HuH-7 (cell line): ENCODE data around the gene ACVRL1.

ENCODE experiments used
- DNase-seq: peaks from one replicate; pipeline ENCODE4 v3.0.0; 2011; ENCODE audit warnings: low spot score

Gene ACVRL1

DNA sequence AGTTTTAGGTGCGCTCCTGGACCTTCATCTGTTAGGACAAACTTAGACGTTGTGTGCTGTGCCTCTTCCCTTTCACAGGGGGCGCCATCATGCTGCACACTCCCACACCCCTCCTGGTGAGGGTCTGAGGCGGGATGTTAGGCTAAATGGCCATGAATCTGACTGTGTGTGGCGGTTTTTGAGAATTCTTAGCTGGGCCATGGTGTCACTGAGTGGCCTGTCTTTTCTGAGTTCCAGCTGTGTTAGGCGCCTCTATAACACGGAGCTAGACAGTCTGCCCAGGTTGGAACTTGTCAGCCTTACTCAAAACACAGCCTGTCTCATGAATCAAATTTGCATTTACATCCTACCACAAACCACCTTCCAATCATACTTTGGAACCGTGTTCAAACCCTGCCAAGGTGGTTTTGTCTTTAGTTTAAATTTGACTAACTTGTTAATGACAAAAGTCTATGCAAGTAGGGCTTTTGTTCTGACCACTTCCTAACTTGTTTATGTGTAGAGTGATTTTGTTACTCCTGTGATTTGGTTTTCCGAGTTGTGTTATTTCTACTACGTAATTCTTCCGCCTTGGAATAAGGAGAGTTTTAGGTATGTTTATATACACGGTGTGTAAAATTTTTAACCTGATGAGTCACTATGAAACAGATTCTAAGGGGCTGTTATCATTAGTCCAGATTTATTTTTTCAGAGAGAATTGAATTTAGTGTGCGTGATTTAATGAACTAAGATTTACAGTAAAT is 63.8 kb downstream of the ACVRL1 start:
- DNase-seq, result peak; percentile 68

DNA sequence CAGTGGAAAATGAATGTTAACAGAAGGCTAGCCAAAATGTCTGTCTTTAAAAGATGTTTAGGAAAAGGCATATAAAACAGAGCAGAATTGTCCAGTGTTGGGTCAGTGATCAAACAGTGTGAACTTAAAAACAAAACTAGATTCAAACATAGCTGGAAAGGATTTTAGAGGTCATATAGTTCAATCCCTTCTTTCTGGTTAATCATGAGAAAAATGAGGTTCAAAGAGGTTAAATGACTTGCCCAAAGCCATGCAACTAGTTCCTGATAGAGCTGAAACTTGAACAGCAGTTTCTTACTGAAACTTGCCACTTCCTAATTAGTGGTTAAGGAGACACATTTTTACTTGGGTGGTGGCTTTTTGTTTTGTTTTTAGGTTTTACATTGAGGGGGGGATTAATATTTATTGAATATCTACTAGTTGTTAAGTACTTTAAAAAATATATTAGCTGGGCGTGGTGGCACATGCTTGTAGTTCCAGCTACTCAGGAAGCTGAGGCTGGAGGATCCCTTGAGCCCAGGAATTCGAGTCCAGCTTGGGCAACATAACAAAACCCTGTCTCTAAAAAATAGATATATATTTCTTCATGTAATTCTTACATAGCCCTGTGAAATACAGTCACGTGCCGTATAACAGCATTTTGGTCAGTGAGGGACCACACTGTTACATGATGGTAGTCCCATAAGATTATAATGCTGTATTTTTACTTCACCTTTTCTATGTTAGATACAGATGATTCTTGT is 64.5 kb downstream of the ACVRL1 start:
- DNase-seq, result no peak

DNA sequence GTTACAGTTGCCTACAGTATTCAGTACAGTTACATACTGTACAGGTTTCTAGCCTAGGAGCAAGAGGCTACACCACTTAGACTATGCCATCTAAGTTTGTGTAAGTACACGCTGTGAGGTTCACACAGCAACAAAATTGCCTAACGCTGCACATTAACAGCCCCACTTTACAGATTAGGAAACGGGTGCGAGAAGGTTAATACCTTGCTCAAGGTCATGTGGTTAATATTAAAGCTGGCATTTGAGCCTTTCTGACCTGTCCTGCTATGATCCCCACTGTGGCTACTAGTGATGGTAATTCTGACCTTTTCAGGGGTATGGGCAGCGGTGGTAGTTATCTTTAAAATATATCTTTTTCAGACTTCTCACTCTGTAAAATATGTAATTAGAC is 65.1 kb downstream of the ACVRL1 start:
- DNase-seq, result no peak

DNA sequence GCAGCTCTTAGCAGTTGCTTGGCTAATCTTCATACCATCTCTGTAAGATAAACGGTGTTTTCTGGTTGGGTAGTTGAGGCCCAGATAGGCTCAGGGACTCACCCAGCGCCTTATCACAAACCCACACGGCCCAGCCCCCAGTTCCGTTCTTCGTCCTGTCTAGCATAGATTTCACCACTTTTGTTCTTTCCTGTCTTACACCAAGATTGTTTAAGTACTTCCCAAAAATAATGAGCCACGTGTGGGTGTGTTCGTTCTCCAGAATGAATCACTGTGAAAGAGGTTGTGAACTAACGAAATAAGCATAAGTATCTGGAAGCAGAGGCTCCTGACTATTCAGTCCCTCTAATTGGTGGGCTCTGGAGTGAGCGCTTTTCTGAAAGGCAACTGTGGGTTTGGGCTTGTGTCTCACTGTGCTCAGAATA is 65.6 kb downstream of the ACVRL1 start:
- DNase-seq, result no peak
